HepG2 (cell line): ENCODE data around the gene CACNA1D. TPM values are rescaled to one million over a fixed set of nuclear protein-coding genes. Genes with fewer than 3 reads are reported as not detected.

Source experiments
- ARID2 ChIP-seq: sonication (generic); formaldehyde crosslinking; IDR thresholded peaks from 2 replicates; pipeline ENCODE4 v1.8.1; 2022; ENCODE audit warnings: mild to moderate bottlenecking, missing genetic modification reagents, borderline replicate concordance
- ATF3 ChIP-seq: sonication (generic); formaldehyde crosslinking; IDR thresholded peaks from 2 replicates; pipeline ENCODE4 v1.4.0; 2020; ENCODE audit warnings: missing genetic modification reagents
- CAMTA2 ChIP-seq: sonication (generic); formaldehyde crosslinking; IDR thresholded peaks from 2 replicates; pipeline ENCODE4 v1.4.0; 2020; ENCODE audit warnings: mild to moderate bottlenecking, missing genetic modification reagents, borderline replicate concordance
- CREBL2 ChIP-seq: sonication (generic); formaldehyde crosslinking; IDR thresholded peaks from 2 replicates; pipeline ENCODE4 v1.8.1; 2023; ENCODE audit warnings: missing genetic modification reagents, mild to moderate bottlenecking, borderline replicate concordance
- FOXJ3 ChIP-seq: sonication (generic); formaldehyde crosslinking; IDR thresholded peaks from 2 replicates; pipeline ENCODE4 v1.4.0; 2020; ENCODE audit warnings: missing genetic modification reagents, mild to moderate bottlenecking, borderline replicate concordance
- GABPB1 ChIP-seq: IDR thresholded peaks from 2 replicates; pipeline ENCODE4 v1.6.1; 2016; ENCODE audit warnings: mild to moderate bottlenecking, missing genetic modification reagents, moderate library complexity, missing compliant biosample characterization
- GATAD1 ChIP-seq: IDR thresholded peaks from 2 replicates; pipeline ENCODE4 v1.6.1; 2016; ENCODE audit warnings: missing genetic modification reagents, missing compliant biosample characterization
- HMGXB4 ChIP-seq, 2 experiments: sonication (generic) in 1 of 2; formaldehyde crosslinking in 1 of 2; IDR thresholded peaks; 2 replicates each; pipeline versions ENCODE4 v1.4.0 to v1.6.1; 2018 to 2020; ENCODE audit warnings: missing genetic modification reagents in 2 of 2, borderline replicate concordance in 1 of 2, low read depth in 1 of 2, mild to moderate bottlenecking in 1 of 2, missing biosample characterization in 1 of 2
- HNRNPK ChIP-seq: fragments of 200-400 bp; formaldehyde crosslinking; IDR thresholded peaks from 2 replicates; pipeline ENCODE4 v1.6.1; 2018; ENCODE audit warnings: low read length, low read depth, moderate library complexity, mild to moderate bottlenecking; ENCODE audit not compliant: poor library complexity, severe bottlenecking
- NAIF1 ChIP-seq: sonication (generic); formaldehyde crosslinking; IDR thresholded peaks from 2 replicates; pipeline ENCODE4 v1.5.0; 2020; ENCODE audit warnings: mild to moderate bottlenecking, missing genetic modification reagents, borderline replicate concordance
- PAWR ChIP-seq: sonication (generic); formaldehyde crosslinking; IDR thresholded peaks from 2 replicates; pipeline ENCODE4 v1.4.0; 2020; ENCODE audit warnings: missing genetic modification reagents, mild to moderate bottlenecking, borderline replicate concordance
- RCOR2 ChIP-seq: IDR thresholded peaks from 2 replicates; pipeline ENCODE4 v1.6.1; 2016; ENCODE audit warnings: missing biosample characterization, missing genetic modification reagents
- SALL1 ChIP-seq: sonication (generic); formaldehyde crosslinking; IDR thresholded peaks from 2 replicates; pipeline ENCODE4 v1.8.0; 2022; ENCODE audit warnings: mild to moderate bottlenecking, missing genetic modification reagents
- SNAI1 ChIP-seq: sonication (generic); formaldehyde crosslinking; IDR thresholded peaks from 2 replicates; pipeline ENCODE4 v1.5.0; 2020; ENCODE audit warnings: mild to moderate bottlenecking, missing genetic modification reagents, borderline replicate concordance
- YY1 ChIP-seq: IDR thresholded peaks from 2 replicates; pipeline ENCODE4 v1.6.1; 2011; ENCODE audit warnings: low read length, low read depth, moderate library complexity, mild to moderate bottlenecking; ENCODE audit not compliant: insufficient read depth, insufficient replicate concordance
- ZBTB7B ChIP-seq: sonication (generic); formaldehyde crosslinking; IDR thresholded peaks from 2 replicates; pipeline ENCODE4 v1.4.0; 2020; ENCODE audit warnings: missing genetic modification reagents
- ZNF382 ChIP-seq: sonication (generic); formaldehyde crosslinking; IDR thresholded peaks from 2 replicates; pipeline ENCODE4 v1.5.0; 2020; ENCODE audit warnings: missing genetic modification reagents, mild to moderate bottlenecking, borderline replicate concordance
- ZNF441 ChIP-seq: sonication (generic); formaldehyde crosslinking; IDR thresholded peaks from 2 replicates; pipeline ENCODE4 v1.7.0; 2021; ENCODE audit warnings: missing genetic modification reagents, borderline replicate concordance
- ZNF597 ChIP-seq: sonication (generic); formaldehyde crosslinking; IDR thresholded peaks from 2 replicates; pipeline ENCODE4 v1.5.0; 2020; ENCODE audit warnings: missing genetic modification reagents
- ZNF891 ChIP-seq: sonication (generic); formaldehyde crosslinking; IDR thresholded peaks from 2 replicates; pipeline ENCODE4 v1.5.0; 2020; ENCODE audit warnings: mild to moderate bottlenecking, missing genetic modification reagents
- polyA plus RNA-seq, 8 experiments: library from polyadenylated mRNA; depleted of rRNA in 3 of 8; stranded (reverse) in 7 of 8; unstranded in 1 of 8; fragments of >200 nt; fragmentation: Illumina TruSeq in 4 of 8; extraction: Trizol in 4 of 8; gene quantifications; 2 replicates each; pipeline versions ENCODE4 v1.2.1 to v1.2.3, GENCODE V29; 2011 to 2016; ENCODE audit warnings: low read depth in 4 of 8, missing spikeins in 1 of 8, mixed read lengths in 1 of 8; ENCODE audit not compliant: insufficient read depth in 1 of 8
- total RNA-seq, 5 experiments: library from RNA; depleted of rRNA; stranded (reverse); fragments of >200 nt; fragmentation: Illumina TruSeq; extraction: Trizol; gene quantifications; 2 replicates each; pipeline ENCODE4 v1.2.3, GENCODE V29; 2016; ENCODE audit warnings: low read depth in 1 of 5
- TF ChIP-seq, protein P1 (sequence below): sonication (generic); formaldehyde crosslinking; IDR thresholded peaks from 2 replicates; pipeline ENCODE4 v1.4.0; 2020; ENCODE audit warnings: missing genetic modification reagents

CACNA1D gene
- total and polyA plus RNA-seq, 2 of the 13 experiments (the other 11 are each of a cell fraction or from before 2014, with no cell fraction given) = 0.26 to 0.38 TPM

DNA sequence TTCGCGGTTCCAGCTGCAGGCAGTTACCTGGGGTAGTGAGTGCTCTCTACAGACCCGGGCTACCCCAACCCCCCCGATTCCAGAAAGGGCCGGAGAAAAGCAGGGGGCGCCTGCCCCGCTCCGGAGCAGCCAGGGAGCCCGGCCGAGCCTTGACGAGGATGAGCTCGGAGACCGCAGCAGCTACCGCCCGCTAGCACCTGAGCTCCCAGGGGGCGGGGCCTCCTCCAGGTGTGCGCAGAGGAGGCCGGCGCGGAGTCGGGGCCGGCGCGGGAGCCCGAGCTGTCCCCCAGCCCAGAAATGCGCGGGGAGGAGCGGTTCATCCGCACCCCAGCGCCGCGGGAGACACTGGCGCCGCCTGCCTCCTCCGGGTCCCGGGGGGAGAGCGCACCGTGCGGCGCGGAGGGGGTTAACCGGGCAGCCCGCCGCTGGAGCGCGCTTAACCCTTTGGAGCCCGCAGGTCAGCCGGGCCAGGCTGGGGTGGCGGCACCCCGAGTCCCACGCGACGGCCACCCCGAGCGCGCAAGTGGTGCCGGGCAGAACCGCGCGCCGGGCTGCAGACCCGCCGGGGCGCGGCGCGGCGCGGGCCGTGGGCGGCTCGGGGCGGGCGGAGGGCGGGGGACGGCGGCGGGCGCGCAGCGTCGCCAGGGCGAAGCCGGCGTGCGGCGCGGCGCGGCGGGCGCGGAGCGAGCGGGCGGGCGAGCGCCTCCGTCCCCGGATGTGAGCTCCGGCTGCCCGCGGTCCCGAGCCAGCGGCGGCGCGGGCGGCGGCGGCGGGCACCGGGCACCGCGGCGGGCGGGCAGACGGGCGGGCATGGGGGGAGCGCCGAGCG, at the start of gene CACNA1D (continued):
- TF ChIP-seq GATAD1 (CRISPR knock-in tag) (no peak), ZNF382 (CRISPR knock-in tag) (no peak), ZNF441 (CRISPR knock-in tag) (no peak), ATF3 (no peak), SALL1 (CRISPR knock-in tag) (0 out of 2 replicates have a peak, but pooled peaks have one; percentile 7), ZNF891 (CRISPR knock-in tag) (peak; percentile 47; the same call in 1 of the 2 replicates), CREBL2 (CRISPR knock-in tag) (no peak), CAMTA2 (CRISPR knock-in tag) (peak; percentile 32; the same call in 1 of the 2 replicates), PAWR (CRISPR knock-in tag) (no peak), RCOR2 (no peak), ZNF597 (CRISPR knock-in tag) (no peak), HNRNPK (peak; percentile 16), SNAI1 (CRISPR knock-in tag) (no peak), NAIF1 (CRISPR knock-in tag) (no peak), GABPB1 (CRISPR knock-in tag) (peak; percentile 34; the same call in 1 of the 2 replicates), ARID2 (no peak), YY1 (peak; percentile 21), HMGXB4 (CRISPR knock-in tag; IDR thresholded peaks at IDR 0.05; ENCODE audit: borderline replicate concordance in 1 of 2, low read depth in 1 of 2) (no peak), ZBTB7B (CRISPR knock-in tag) (no peak), FOXJ3 (CRISPR knock-in tag) (no peak)
- TF ChIP-seq, protein P1, sequence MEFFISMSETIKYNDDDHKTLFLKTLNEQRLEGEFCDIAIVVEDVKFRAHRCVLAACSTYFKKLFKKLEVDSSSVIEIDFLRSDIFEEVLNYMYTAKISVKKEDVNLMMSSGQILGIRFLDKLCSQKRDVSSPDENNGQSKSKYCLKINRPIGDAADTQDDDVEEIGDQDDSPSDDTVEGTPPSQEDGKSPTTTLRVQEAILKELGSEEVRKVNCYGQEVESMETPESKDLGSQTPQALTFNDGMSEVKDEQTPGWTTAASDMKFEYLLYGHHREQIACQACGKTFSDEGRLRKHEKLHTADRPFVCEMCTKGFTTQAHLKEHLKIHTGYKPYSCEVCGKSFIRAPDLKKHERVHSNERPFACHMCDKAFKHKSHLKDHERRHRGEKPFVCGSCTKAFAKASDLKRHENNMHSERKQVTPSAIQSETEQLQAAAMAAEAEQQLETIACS (CRISPR knock-in tag) = peak; percentile 61; the same call in 1 of the 2 replicates
